Brain microvascular endothelial cell (primary cell): ENCODE measurements around the gene C5orf15.
"Not testable (repeated sequence)": the region's sequence is repeated elsewhere in the genome, so short reads cannot be mapped to it uniquely, and the experiment has no call there.

Experiments used
- DNase-seq: peaks from one replicate; pipeline ENCODE4 v3.0.0-alpha.2; 2020
- H3K27ac ChIP-seq: fragments of 250-450 bp; sonication (Bioruptor Pico); 2 replicates; pipeline ENCODE4 v1.5.1; 2020; ENCODE audit warnings: mild to moderate bottlenecking, moderate library complexity
- H3K27me3 ChIP-seq: fragments of 250-450 bp; sonication (Bioruptor Pico); replicated peaks from 2 replicates; pipeline ENCODE4 v1.5.1; 2020; ENCODE audit warnings: mild to moderate bottlenecking
- H3K36me3 ChIP-seq: fragments of 250-450 bp; sonication (Bioruptor Pico); replicated peaks from 2 replicates; pipeline ENCODE4 v1.5.1; 2020; ENCODE audit warnings: mild to moderate bottlenecking
- H3K4me3 ChIP-seq: 2 replicates; pipeline ENCODE4 v1.5.1; 2011; ENCODE audit warnings: low read depth, mild to moderate bottlenecking, control low read depth, low read length, moderate library complexity
- CTCF ChIP-seq: IDR thresholded peaks from 2 replicates; pipeline ENCODE4 v1.5.1; 2011; ENCODE audit warnings: low read depth, mild to moderate bottlenecking, moderate library complexity, low read length, control low read depth, inconsistent platforms; ENCODE audit errors: missing control alignments
- in situ Hi-C: cut with HindIII; loops from 2 replicates; pipeline ENCODE4 v1.10.0; 2017; ENCODE audit warnings: low sequenced_read_pairs, low pct_ligation_motif_present

The C5orf15 gene

GRCh38 chr5:133941456-133942196 lies 26.8 kb downstream of the C5orf15 start:
- DNase-seq, result no peak
- no peak for TF ChIP-seq CTCF
- Histone ChIP-seq H3K27me3 (no peaks in the 10 kb centered on the region), H3K36me3 (no peaks in the 10 kb centered on the region), H3K4me3 (no peak overlapping the region), H3K27ac (no peak overlapping the region)
- in situ Hi-C loops, result no loop called here

- Histone ChIP-seq H3K36me3 (no peaks in the 10 kb centered on the region), H3K27me3 (no peaks in the 10 kb centered on the region), H3K27ac (no peak overlapping the region), H3K4me3 (no peak overlapping the region)
- no peak for TF ChIP-seq CTCF
- in situ Hi-C loops, result no loop called here
- DNase-seq, result no peak
These were observed 28.8 kb downstream of the C5orf15 start for GRCh38 chr5:133939668-133940067.

- in situ Hi-C loops, result no loop called here
- no peak for TF ChIP-seq CTCF
- no peaks in the 10 kb centered on the region for H3K36me3 ChIP-seq
- H3K27ac ChIP-seq, result no peak overlapping the region
- H3K4me3 ChIP-seq, result no peak overlapping the region
- no peak for DNase-seq
- H3K27me3 ChIP-seq, result no peaks in the 10 kb centered on the region
These were observed 29.5 kb downstream of the C5orf15 start for GRCh38 chr5:133938929-133939328.

GRCh38 chr5:133938039-133938821 lies 30.2 kb downstream of the C5orf15 start:
- no peak for TF ChIP-seq CTCF
- in situ Hi-C loops, result no loop called here
- DNase-seq, result no peak

GRCh38 chr5:133937628-133938027 lies 30.8 kb downstream of the C5orf15 start:
- H3K27me3 ChIP-seq, H3K4me3 ChIP-seq, DNase-seq, in situ Hi-C loops, H3K36me3 ChIP-seq, H3K27ac ChIP-seq: not testable (repeated sequence)

More at GRCh38 chr5:133938039-133938821, 30.2 kb downstream of the C5orf15 start:
- Histone ChIP-seq H3K4me3 (no peak overlapping the region), H3K36me3 (no peaks in the 10 kb centered on the region), H3K27me3 (no peaks in the 10 kb centered on the region), H3K27ac (no peak overlapping the region)

GRCh38 chr5:133936651-133937015 lies 31.8 kb downstream of the C5orf15 start:
- no peak overlapping the region for H3K27ac ChIP-seq
- in situ Hi-C loops, result no loop called here
- H3K4me3 ChIP-seq, result no peak overlapping the region
- DNase-seq, result no peak
- no peak for TF ChIP-seq CTCF
- no peaks in the 10 kb centered on the region for H3K27me3 ChIP-seq
- H3K36me3 ChIP-seq, result no peaks in the 10 kb centered on the region

- H3K27ac ChIP-seq, H3K27me3 ChIP-seq, DNase-seq, H3K4me3 ChIP-seq, in situ Hi-C loops, H3K36me3 ChIP-seq: not testable (repeated sequence)
These were observed 32.3 kb downstream of the C5orf15 start for GRCh38 chr5:133935991-133936650.
